Measurements from ENCODE around the gene PSMC3.

Gene PSMC3

DNA sequence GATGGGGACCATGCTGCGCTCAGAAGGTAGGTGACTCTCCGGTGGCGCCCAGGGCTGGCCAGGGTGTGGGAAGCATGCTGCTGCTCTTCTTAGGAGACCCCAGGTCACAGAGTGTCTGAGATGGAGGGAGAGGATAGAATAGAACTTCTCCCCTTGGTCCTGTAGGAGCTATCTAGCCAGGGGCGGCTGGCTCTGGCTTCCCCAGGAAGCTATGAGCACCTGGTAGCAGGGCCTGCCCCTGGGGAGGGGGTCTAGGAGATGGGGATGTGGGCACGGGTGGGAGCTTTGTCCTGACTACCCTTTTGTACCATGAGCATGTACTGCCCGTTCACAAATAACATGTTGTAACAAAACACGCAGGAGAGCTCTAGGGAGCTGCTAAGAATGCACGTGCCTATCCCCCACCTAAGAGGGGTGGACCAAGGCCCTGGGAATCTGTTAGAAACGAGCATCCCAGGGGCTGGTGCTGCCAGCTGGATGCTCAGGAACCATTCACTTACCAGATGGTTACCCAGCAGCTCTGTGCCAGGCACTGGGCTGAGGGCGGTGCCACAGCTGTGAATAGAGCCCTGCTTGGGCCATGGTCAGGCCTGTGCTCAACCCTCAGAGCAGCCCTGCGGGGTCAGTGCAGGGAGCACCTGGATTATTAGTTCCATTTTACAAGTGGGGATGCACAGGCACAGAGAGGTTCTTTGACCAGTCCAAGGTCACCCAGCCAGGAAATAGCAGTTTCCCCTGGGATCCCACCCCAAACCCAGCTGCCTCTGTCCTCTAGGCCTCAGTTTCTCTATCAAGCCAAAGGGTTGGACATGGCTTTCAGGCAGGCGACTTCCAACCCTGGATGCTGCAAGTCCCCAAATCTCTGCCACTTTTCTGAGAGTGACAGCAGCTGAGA is 15.6 kb downstream of the PSMC3 start:
- no peak overlapping the region for H3K4me3 ChIP-seq (ENCODE audit: severe bottlenecking)
- H3K4me1 ChIP-seq (ENCODE audit: insufficient read depth, poor library complexity, severe bottlenecking) = peaks cover 2% of the 10 kb centered on the region

GRCh38 chr11:47409440-47410369 is 16.5 kb downstream of the PSMC3 start:
- H3K27ac ChIP-seq (ENCODE audit: poor library complexity, severe bottlenecking) = peak overlapping the region; percentile 85
- TF ChIP-seq CTCF (IDR thresholded peaks at IDR 0.05; ENCODE audit: poor library complexity, severe bottlenecking) = no peak
- DNase-seq (ENCODE audit: low spot score) (no peak), ATAC-seq (ENCODE audit: low read depth) (peak; percentile 32)
- H3K27me3 ChIP-seq (ENCODE audit: insufficient read depth, poor library complexity, severe bottlenecking) = no peaks in the 10 kb centered on the region
- no peaks in the 10 kb centered on the region for H3K9me3 ChIP-seq (ENCODE audit: severe bottlenecking)
- H3K4me1 ChIP-seq (ENCODE audit: insufficient read depth, poor library complexity, severe bottlenecking) = no peaks in the 10 kb centered on the region
- H3K4me3 ChIP-seq (ENCODE audit: severe bottlenecking) = peak overlapping the region; percentile 52
- H3K36me3 ChIP-seq (ENCODE audit: low read depth) = peaks cover 36% of the 10 kb centered on the region

More for the DNA sequence above, 15.6 kb downstream of the PSMC3 start:
- ATAC-seq (ENCODE audit: low read depth) (no peak), DNase-seq (ENCODE audit: low spot score) (no peak)
- H3K36me3 ChIP-seq (ENCODE audit: low read depth) = peaks cover 44% of the 10 kb centered on the region
- H3K27me3 ChIP-seq (ENCODE audit: insufficient read depth, poor library complexity, severe bottlenecking) = no peaks in the 10 kb centered on the region
- TF ChIP-seq CTCF (IDR thresholded peaks at IDR 0.05; ENCODE audit: poor library complexity, severe bottlenecking) = no peak
- H3K27ac ChIP-seq (ENCODE audit: poor library complexity, severe bottlenecking) = peak overlapping the region; percentile 85
- H3K9me3 ChIP-seq (ENCODE audit: severe bottlenecking) = no peaks in the 10 kb centered on the region

DNA sequence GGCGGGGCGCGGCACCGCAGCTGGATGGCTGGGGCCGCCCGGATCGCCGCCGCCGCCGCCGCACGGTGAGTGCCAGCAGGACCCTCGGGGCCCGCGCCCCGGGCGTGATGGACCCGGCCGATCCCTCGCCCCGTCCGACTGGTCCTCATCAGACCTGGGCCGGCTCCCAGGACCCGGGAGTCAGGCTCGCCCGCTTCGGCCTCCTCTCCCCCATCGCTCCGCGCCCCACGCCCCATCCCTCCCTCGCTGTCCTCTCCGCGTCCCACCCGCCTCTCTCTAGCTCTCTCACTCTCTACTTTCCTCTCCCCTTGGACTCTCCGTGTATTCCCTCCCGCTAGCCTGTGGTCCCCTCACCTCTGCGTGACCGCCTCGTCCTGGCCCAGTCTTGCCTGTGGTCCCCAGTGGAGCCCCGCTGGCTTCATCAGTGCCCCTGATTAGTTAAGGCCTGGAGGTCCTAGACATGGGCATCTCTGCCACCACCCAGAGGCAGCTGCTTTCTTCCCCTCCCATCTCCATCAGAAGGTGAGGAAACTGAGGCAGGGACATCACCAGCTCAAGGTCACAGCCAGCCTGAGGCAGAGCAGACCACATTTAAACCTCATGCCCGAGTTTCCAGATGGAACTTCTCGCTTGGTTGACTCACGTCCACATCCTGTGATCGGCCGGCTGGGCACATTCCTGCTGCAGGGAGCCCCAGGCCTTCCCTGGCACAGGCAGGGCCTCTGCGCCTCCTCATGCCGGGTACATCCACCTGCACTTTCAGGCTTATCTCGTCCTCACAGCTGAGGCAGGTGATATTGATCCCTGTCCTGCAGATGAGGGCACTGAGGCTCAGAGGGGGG is 17.4 kb downstream of the PSMC3 start:
- Histone ChIP-seq H3K4me1 (ENCODE audit: insufficient read depth, poor library complexity, severe bottlenecking) (no peaks in the 10 kb centered on the region), H3K27ac (ENCODE audit: poor library complexity, severe bottlenecking) (peak overlapping the region; percentile 85), H3K9me3 (ENCODE audit: severe bottlenecking) (no peaks in the 10 kb centered on the region), H3K27me3 (ENCODE audit: insufficient read depth, poor library complexity, severe bottlenecking) (no peaks in the 10 kb centered on the region), H3K4me3 (ENCODE audit: severe bottlenecking) (peak overlapping the region; percentile 52), H3K36me3 (ENCODE audit: low read depth) (peaks cover 30% of the 10 kb centered on the region)
- no peak for TF ChIP-seq CTCF (IDR thresholded peaks at IDR 0.05; ENCODE audit: poor library complexity, severe bottlenecking)
- ATAC-seq (ENCODE audit: low read depth) (peak; percentile 54), DNase-seq (ENCODE audit: low spot score) (peak; percentile 86)

- H3K4me3 ChIP-seq (ENCODE audit: severe bottlenecking) = peak within 1 kb of the TSS; percentile 52
- no peaks in the 10 kb centered on the region for H3K4me1 ChIP-seq (ENCODE audit: insufficient read depth, poor library complexity, severe bottlenecking)
- H3K27me3 ChIP-seq (ENCODE audit: insufficient read depth, poor library complexity, severe bottlenecking) = no peaks in the 10 kb centered on the region
- H3K27ac ChIP-seq (ENCODE audit: poor library complexity, severe bottlenecking) = peak within 1 kb of the TSS; percentile 85
- TF ChIP-seq CTCF (IDR thresholded peaks at IDR 0.05; ENCODE audit: poor library complexity, severe bottlenecking) = peak; percentile 90
- peak; percentile 82 for ATAC-seq (ENCODE audit: low read depth)
- peaks cover 24% of the 10 kb centered on the region for H3K36me3 ChIP-seq (ENCODE audit: low read depth)
- peak; percentile 95 for DNase-seq (ENCODE audit: low spot score)
- H3K9me3 ChIP-seq (ENCODE audit: severe bottlenecking) = no peaks in the 10 kb centered on the region
Measured at GRCh38 chr11:47407746-47408590, 18.3 kb downstream of the PSMC3 start, which contains the start of gene SLC39A13. Gene SLC39A13, plus strand, starts transcription at chr11:47408590. Its CDS starts 1,505 bp downstream, at chr11:47410095.
